Stimulated activated CD4-positive, alpha-beta T cell treated with anti-CD3 and anti-CD28 coated beads, Interleukin-15, amount 100 ng/mL, for 1 hour (primary cell): ENCODE data around the gene PLEKHG4B.
"Not testable (repeated sequence)": the region's sequence is repeated elsewhere in the genome, so short reads cannot be mapped to it uniquely, and the experiment has no call there.

Experiments used
- DNase-seq, 2 donors: peaks; one replicate each; pipeline ENCODE4 v3.0.0-alpha.2; 2020; ENCODE audit warnings: low read depth in 1 of 2, low spot score in 1 of 2

The PLEKHG4B gene

GRCh38 chr5:93221-93980, 1.4 kb downstream of the PLEKHG4B start:
- DNase-seq, result no peak

- DNase-seq, result no peak
Measured at GRCh38 chr5:94113-94892, 2.3 kb downstream of the PLEKHG4B start.

GRCh38 chr5:95241-95980, 3.4 kb downstream of the PLEKHG4B start:
- DNase-seq, result no peak

- no peak for DNase-seq
Measured at GRCh38 chr5:96976-97660, 5.2 kb downstream of the PLEKHG4B start.

GRCh38 chr5:99815-100214, 7.8 kb downstream of the PLEKHG4B start:
- DNase-seq, result no peak

GRCh38 chr5:102411-103043, 10.6 kb downstream of the PLEKHG4B start:
- DNase-seq, result no peak

- DNase-seq, result not testable (repeated sequence)
Measured at GRCh38 chr5:104106-104505, 12.1 kb downstream of the PLEKHG4B start.

GRCh38 chr5:104778-105296, 12.9 kb downstream of the PLEKHG4B start:
- no peak for DNase-seq

GRCh38 chr5:105504-106070, 13.6 kb downstream of the PLEKHG4B start:
- DNase-seq, result no peak

- no peak for DNase-seq
Measured at GRCh38 chr5:106587-106986, 14.6 kb downstream of the PLEKHG4B start.

- DNase-seq, result no peak
Measured at GRCh38 chr5:107526-107925, 15.6 kb downstream of the PLEKHG4B start.

GRCh38 chr5:109826-110225, 17.9 kb downstream of the PLEKHG4B start:
- no peak for DNase-seq

GRCh38 chr5:110270-110888, 18.4 kb downstream of the PLEKHG4B start:
- DNase-seq, result no peak

- DNase-seq, result no peak
Measured at GRCh38 chr5:111171-111570, 19.2 kb downstream of the PLEKHG4B start.

GRCh38 chr5:119486-120097, 27.6 kb downstream of the PLEKHG4B start:
- DNase-seq, result no peak

- no peak for DNase-seq
Measured at GRCh38 chr5:121432-121831, 29.5 kb downstream of the PLEKHG4B start.

GRCh38 chr5:125815-126214, 33.8 kb downstream of the PLEKHG4B start:
- no peak for DNase-seq

- DNase-seq, result no peak
Measured at GRCh38 chr5:126806-127205, 34.8 kb downstream of the PLEKHG4B start.

- DNase-seq, result no peak
Measured at GRCh38 chr5:127886-128285, 35.9 kb downstream of the PLEKHG4B start.
